ENCODE measurements around the gene TSSC4. TPM values are rescaled to one million over a fixed set of nuclear protein-coding genes. Genes with fewer than 3 reads are reported as not detected.

The TSSC4 gene
- total and polyA plus RNA-seq, 8 donors, result 20.1 to 47.6 (median 29.0) TPM

DNA sequence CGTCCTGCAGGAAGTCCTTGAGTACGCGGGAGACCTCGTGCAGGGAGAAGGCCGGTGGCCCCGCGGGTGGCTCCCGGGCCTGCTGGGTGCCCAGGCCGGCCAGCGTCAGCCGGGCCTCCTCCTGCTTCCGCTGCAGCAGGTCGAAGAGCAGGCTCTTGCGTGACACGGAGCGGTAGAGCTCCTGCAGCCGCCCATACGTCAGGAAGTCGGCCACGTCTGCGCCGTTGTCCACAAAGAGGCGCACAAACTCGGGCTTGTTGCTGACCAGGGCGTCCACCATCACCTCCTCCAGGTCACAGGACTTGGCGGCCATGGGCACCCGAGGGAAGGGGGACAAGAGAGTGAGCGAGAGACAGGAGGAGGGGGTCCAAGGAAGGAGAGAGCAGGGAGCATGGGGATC is 14.6 kb downstream of the TSSC4 start:
- no peak overlapping the region for H3K4me3 ChIP-seq
- no peak for ATAC-seq
- intact Hi-C loops (cut with DNase I), result loop anchor here in 1 of 2 donors (10.0 kb wide), 1 partner anchor 110 kb away; the partner anchor contains the start of genes C11orf21 and TSPAN32
- H3K27ac ChIP-seq, result no peak overlapping the region
- no peaks in the 10 kb centered on the region for H3K36me3 ChIP-seq
- no peaks in the 10 kb centered on the region for H3K9me3 ChIP-seq
- peaks cover 0 to 18% of the 10 kb centered on the region in 2 donors for H3K27me3 ChIP-seq
- H3K4me1 ChIP-seq, result peaks cover 0 to 6% of the 10 kb centered on the region in 2 donors
- peak in 1 of 4 donors; percentile 74 for DNase-seq
- no peak for TF ChIP-seq CTCF (IDR thresholded peaks at IDR 0.05)

DNA sequence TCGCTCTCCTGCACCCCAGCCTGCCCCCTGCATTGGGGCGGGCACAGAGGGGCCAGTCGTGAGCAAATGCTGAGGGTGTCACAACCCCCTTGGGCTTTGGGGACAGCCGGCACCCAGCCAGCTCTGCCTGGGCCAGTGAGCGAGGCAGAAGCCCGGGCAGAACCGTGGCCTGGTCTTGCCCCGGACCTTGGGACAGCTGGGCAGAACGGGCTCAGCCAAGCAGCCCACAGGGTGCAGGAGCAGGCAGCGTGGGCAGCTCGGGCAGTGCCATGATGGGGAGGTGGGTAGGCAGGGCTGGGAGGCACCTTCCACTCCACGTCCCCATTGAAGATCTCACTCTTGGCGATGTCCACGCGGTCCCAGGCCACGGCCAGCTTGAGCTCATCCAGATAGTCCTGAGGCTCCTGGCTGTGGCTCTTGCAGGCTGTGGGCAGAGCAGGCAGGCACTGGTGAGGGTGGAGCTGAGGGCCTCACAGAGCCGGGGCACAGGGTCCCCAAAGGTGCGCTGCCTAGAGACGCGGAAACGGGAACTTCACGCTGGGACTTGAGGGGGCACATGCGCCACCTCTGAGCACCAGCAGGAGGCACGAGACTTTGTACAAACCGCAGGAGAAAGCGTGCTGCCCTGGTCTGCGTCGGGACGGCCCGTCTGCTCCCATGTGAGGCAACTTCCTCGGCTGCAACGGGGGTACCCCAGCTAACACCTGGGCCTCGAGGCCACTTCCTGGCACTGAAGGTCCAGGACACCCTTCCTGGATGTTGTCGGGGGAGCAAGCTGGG is 15.2 kb downstream of the TSSC4 start:
- H3K27ac ChIP-seq, result no peak overlapping the region
- H3K4me1 ChIP-seq, result peaks cover 0 to 12% of the 10 kb centered on the region in 2 donors
- no peaks in the 10 kb centered on the region for H3K9me3 ChIP-seq
- no peak for TF ChIP-seq CTCF (IDR thresholded peaks at IDR 0.05)
- no peak overlapping the region for H3K4me3 ChIP-seq
- ATAC-seq, result no peak
- intact Hi-C loops (cut with DNase I), result loop anchor here in 1 of 2 donors (10.0 kb wide), 1 partner anchor 111 kb away; the partner anchor contains the start of genes C11orf21 and TSPAN32
- H3K27me3 ChIP-seq, result peaks cover 0 to 12% of the 10 kb centered on the region in 2 donors
- no peaks in the 10 kb centered on the region for H3K36me3 ChIP-seq
- DNase-seq, result peak in 1 of 4 donors; percentile 63

DNA sequence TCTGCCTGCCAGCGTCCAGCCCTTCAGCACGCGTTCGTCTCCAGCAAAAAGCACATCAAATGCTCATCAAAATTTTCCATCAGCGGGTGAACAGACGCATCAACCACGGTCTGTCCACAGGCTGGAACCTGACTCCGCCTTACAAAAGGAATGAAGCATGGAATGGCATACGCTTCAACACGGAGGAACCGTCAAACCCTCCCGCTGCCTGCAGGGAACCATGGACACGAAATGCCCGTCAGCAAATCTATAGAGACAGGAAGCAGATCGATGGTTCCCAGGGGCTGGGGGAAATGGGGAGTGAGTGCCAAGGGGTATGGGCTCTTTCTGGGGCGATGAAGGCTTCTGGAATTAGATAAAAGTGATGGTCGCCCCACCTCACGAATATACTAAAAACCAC is 16.2 kb downstream of the TSSC4 start:
- Histone ChIP-seq H3K4me3 (no peak overlapping the region), H3K9me3 (no peaks in the 10 kb centered on the region), H3K4me1 (peaks cover 0 to 14% of the 10 kb centered on the region in 2 donors), H3K27me3 (peaks cover 0 to 16% of the 10 kb centered on the region in 2 donors), H3K27ac (no peak overlapping the region), H3K36me3 (no peaks in the 10 kb centered on the region)
- no peak for TF ChIP-seq CTCF (IDR thresholded peaks at IDR 0.05)
- DNase-seq (peak in 1 of 4 donors; percentile 32), ATAC-seq (no peak)
- intact Hi-C loops (cut with DNase I), result loop anchor here in 1 of 2 donors (10.0 kb wide), 1 partner anchor 112 kb away; the partner anchor contains the start of genes C11orf21 and TSPAN32

- TF ChIP-seq CTCF (IDR thresholded peaks at IDR 0.05), result no peak
- H3K9me3 ChIP-seq, result no peaks in the 10 kb centered on the region
- intact Hi-C loops (cut with DNase I), result loop anchor here in 1 of 2 donors (10.0 kb wide), 1 partner anchor 113 kb away; the partner anchor contains the start of genes C11orf21 and TSPAN32
- DNase-seq, result peak in 1 of 4 donors; percentile 78
- H3K4me3 ChIP-seq, result no peak overlapping the region
- ATAC-seq, result no peak
- H3K27ac ChIP-seq, result no peak overlapping the region
- no peaks in the 10 kb centered on the region for H3K36me3 ChIP-seq
- H3K4me1 ChIP-seq, result peaks cover 0 to 14% of the 10 kb centered on the region in 2 donors
- H3K27me3 ChIP-seq, result peaks cover 0 to 23% of the 10 kb centered on the region in 2 donors
Observed at GRCh38 chr11:2417856-2418692, 17.5 kb downstream of the TSSC4 start.

Data from left lung (tissue), 10 donors.